Measurements from ENCODE around the gene MOGAT1. TPM values are rescaled to one million over a fixed set of nuclear protein-coding genes. Genes with fewer than 3 reads are reported as not detected.

Gene MOGAT1
- total and polyA plus RNA-seq, 2 of the 8 experiments (the other 6 are each of a cell fraction or from before 2014, with no cell fraction given), result 0.11 to 0.67 TPM

DNA sequence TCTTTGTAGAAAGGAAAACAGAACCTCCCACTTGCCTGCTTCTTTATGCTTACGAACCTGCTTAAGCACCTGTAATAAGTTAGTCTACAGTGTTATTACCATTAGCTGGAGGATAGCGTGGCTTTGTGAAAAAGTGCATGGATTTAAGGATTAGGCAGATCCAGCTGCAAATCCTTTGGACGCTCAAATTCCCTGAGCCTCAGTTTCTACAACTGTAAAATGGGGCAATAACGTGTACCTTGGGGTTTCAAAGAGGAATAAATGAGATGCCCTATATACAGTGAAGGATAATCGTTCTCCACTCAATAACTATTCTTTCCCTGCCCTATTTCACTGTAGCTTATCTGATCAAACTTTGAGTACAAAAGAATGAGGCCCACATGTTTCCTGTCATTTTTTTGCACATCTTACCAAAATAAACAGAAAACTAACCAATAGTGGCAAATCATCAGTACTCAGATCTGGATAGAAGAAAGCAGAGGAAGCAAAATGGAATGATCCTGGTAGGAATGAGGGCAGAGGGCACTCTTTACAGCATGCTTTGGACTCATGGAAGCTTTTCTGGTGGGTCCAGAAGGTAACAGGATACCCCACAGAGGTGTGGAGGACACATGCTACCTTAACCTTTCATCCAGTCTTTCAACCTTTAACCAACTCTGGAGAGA, 14.8 kb downstream of the MOGAT1 start:
- no peaks in the 10 kb centered on the region for H3K4me1 ChIP-seq (replicated peaks in 1 of 4; ENCODE audit: control insufficient read depth in 3 of 4, insufficient read depth in 4 of 4, low read length in 3 of 4)
- H2BK12ac ChIP-seq (ENCODE audit: low read depth, low read length), result no peak overlapping the region
- H3K14ac ChIP-seq (ENCODE audit: insufficient read length), result no peak overlapping the region
- no peak overlapping the region for H4K91ac ChIP-seq (replicated peaks; ENCODE audit: insufficient read length, low read length)
- 78% methylated on average over 5 of the region's 5 CpGs; no CpG with 5 or more reads in 1 of the 2 experiments for WGBS, 2 experiments (ENCODE audit: extremely low coverage in 1 of 2, insufficient coverage in 1 of 2, insufficient read length in 1 of 2, insufficient replicate concordance in 2 of 2, low coverage in 1 of 2, low lambda C conversion rate in 2 of 2, missing lambda C conversion rate in 1 of 2)
- no peak overlapping the region for H2BK5ac ChIP-seq (ENCODE audit: low read depth, low read length)
- no peak overlapping the region for H3K9ac ChIP-seq (replicated peaks in 1 of 4; ENCODE audit: extremely low read depth in 1 of 4, low read depth in 3 of 4, low read length in 3 of 4)
- no peak overlapping the region for H3K4ac ChIP-seq (replicated peaks; ENCODE audit: insufficient read length, low read depth, low read length)
- H3K4me2 ChIP-seq (ENCODE audit: insufficient read depth in 1 of 2, low read depth in 2 of 2, low read length in 2 of 2), result no peak overlapping the region
- no peaks in the 10 kb centered on the region for H3K79me2 ChIP-seq (ENCODE audit: control insufficient read depth in 1 of 2, insufficient read depth in 2 of 2, low read length in 2 of 2)
- H3K9me3 ChIP-seq (ENCODE audit: insufficient read depth in 2 of 2, low read depth in 1 of 2, low read length in 1 of 2), result no peaks in the 10 kb centered on the region
- DNase-seq (ENCODE audit: low read depth in 1 of 2, low spot score in 2 of 2), result no peak
- no peak overlapping the region for H3K4me3 ChIP-seq (ENCODE audit: extremely low read depth in 1 of 4, insufficient read depth in 2 of 4, low read depth in 3 of 4, low read length in 4 of 4)
- H4K5ac ChIP-seq (ENCODE audit: insufficient read length, low read depth, low read length), result no peak overlapping the region
- no peak overlapping the region for H3K18ac ChIP-seq (ENCODE audit: extremely low read depth, low read length)
- no peaks in the 10 kb centered on the region for H3K36me3 ChIP-seq (ENCODE audit: control insufficient read depth in 2 of 4, insufficient read depth in 4 of 4, low read length in 3 of 4)
- no peaks in the 10 kb centered on the region for H4K20me1 ChIP-seq (replicated peaks in 1 of 2; ENCODE audit: control insufficient read depth in 1 of 2, insufficient read depth in 2 of 2, low read length in 2 of 2)
- FAIRE-seq, result no peak
- no peak overlapping the region for H3K27ac ChIP-seq (ENCODE audit: low read depth, low read length)
- POLR2A ChIA-PET (ENCODE audit: partially characterized antibody), result no interaction called here
- no peaks in the 10 kb centered on the region for H3K27me3 ChIP-seq (replicated peaks in 1 of 4; ENCODE audit: control insufficient read depth in 3 of 4, extremely low read depth in 1 of 4, insufficient read depth in 3 of 4, low read length in 3 of 4)
- CTCF ChIA-PET (ENCODE audit: partially characterized antibody), result interaction anchor here (1.2 to 10.6 kb wide), 7 partner anchors 10 to 253 kb away, joined by 3 to 124 read pairs (median 6); no protein-coding TSS in a partner anchor
- no peak overlapping the region for H2AFZ ChIP-seq (ENCODE audit: low read length)
- H3K56ac ChIP-seq (replicated peaks; ENCODE audit: insufficient read length, low read depth, low read length), result no peak overlapping the region
- no peak overlapping the region for H2AK5ac ChIP-seq (ENCODE audit: low read depth, low read length)
- no peak overlapping the region for H3K23ac ChIP-seq (ENCODE audit: insufficient read length)
- H2BK120ac ChIP-seq (replicated peaks; ENCODE audit: low read depth, low read length), result no peak overlapping the region
- H4K8ac ChIP-seq (ENCODE audit: extremely low read depth, insufficient read depth, low read length), result no peak overlapping the region
- no peak overlapping the region for H2BK15ac ChIP-seq (ENCODE audit: low read length)
- H2BK20ac ChIP-seq (ENCODE audit: low read length), result no peak overlapping the region
- no peaks in the 10 kb centered on the region for H3K23me2 ChIP-seq (ENCODE audit: low read depth, low read length)
- H3K79me1 ChIP-seq (ENCODE audit: low read depth, low read length), result no peaks in the 10 kb centered on the region
